HepG2 (cell line): ENCODE measurements around the gene ABCC3. TPM values are rescaled to one million over a fixed set of nuclear protein-coding genes. Genes with fewer than 3 reads are reported as not detected.
A peak's percentile ranks its signal among the peaks of the same experiment; 100 is the strongest.

Source experiments
- BRCA1 ChIP-seq: sonication (generic); formaldehyde crosslinking; IDR thresholded peaks from 2 replicates; pipeline ENCODE4 v1.4.0; 2020; ENCODE audit warnings: missing genetic modification reagents
- ELF4 ChIP-seq: sonication (generic); formaldehyde crosslinking; IDR thresholded peaks from 2 replicates; pipeline ENCODE4 v1.5.0; 2020; ENCODE audit warnings: missing genetic modification reagents, mild to moderate bottlenecking, moderate library complexity, borderline replicate concordance
- GATA4 ChIP-seq: sonication (generic); IDR thresholded peaks from 2 replicates; pipeline ENCODE4 v1.6.1; 2016; ENCODE audit warnings: antibody characterized with exemption, low read depth, borderline replicate concordance
- GTF3A ChIP-seq: sonication (generic); formaldehyde crosslinking; conservative IDR thresholded peaks from 2 replicates; pipeline ENCODE4 v1.4.0; 2020; ENCODE audit warnings: mild to moderate bottlenecking, missing genetic modification reagents
- HES4 ChIP-seq: sonication (generic); formaldehyde crosslinking; IDR thresholded peaks from 2 replicates; pipeline ENCODE4 v1.9.0; 2021; ENCODE audit warnings: mild to moderate bottlenecking, missing genetic modification reagents, borderline replicate concordance
- JUND ChIP-seq: sonication (generic); formaldehyde crosslinking; IDR thresholded peaks from 2 replicates; pipeline ENCODE4 v1.8.0; 2022; ENCODE audit warnings: mild to moderate bottlenecking, missing genetic modification reagents
- KDM5B ChIP-seq: sonication (generic); formaldehyde crosslinking; IDR thresholded peaks from 2 replicates; pipeline ENCODE4 v1.4.0; 2020; ENCODE audit warnings: missing genetic modification reagents, mild to moderate bottlenecking, borderline replicate concordance
- KLF13 ChIP-seq: sonication (generic); formaldehyde crosslinking; IDR thresholded peaks from 2 replicates; pipeline ENCODE4 v1.4.0; 2020; ENCODE audit warnings: mild to moderate bottlenecking, missing genetic modification reagents
- MEIS2 ChIP-seq: sonication (generic); formaldehyde crosslinking; IDR thresholded peaks from 2 replicates; pipeline ENCODE4 v1.9.0; 2021; ENCODE audit warnings: mild to moderate bottlenecking, missing genetic modification reagents
- NFIB ChIP-seq: sonication (generic); formaldehyde crosslinking; IDR thresholded peaks from 2 replicates; pipeline ENCODE4 v1.9.0; 2021; ENCODE audit warnings: missing genetic modification reagents, mild to moderate bottlenecking, borderline replicate concordance
- ZBTB3 ChIP-seq: sonication (generic); formaldehyde crosslinking; IDR thresholded peaks from 2 replicates; pipeline ENCODE4 v1.4.0; 2020; ENCODE audit warnings: low read depth, mild to moderate bottlenecking, moderate library complexity, missing genetic modification reagents, borderline replicate concordance
- ZC3H13 ChIP-seq: sonication (generic); formaldehyde crosslinking; IDR thresholded peaks from 2 replicates; pipeline ENCODE4 v1.8.1; 2023; ENCODE audit warnings: mild to moderate bottlenecking, missing genetic modification reagents, moderate library complexity
- ZC3H4 ChIP-seq: sonication (generic); formaldehyde crosslinking; IDR thresholded peaks from 2 replicates; pipeline ENCODE4 v1.4.0; 2020; ENCODE audit warnings: missing genetic modification reagents, borderline replicate concordance
- ZNF329 ChIP-seq: sonication (generic); formaldehyde crosslinking; IDR thresholded peaks from 2 replicates; pipeline ENCODE4 v1.9.0; 2021; ENCODE audit warnings: low read depth, mild to moderate bottlenecking, missing genetic modification reagents
- ZNF331 ChIP-seq: sonication (generic); formaldehyde crosslinking; IDR thresholded peaks from 2 replicates; pipeline ENCODE4 v1.4.0; 2020; ENCODE audit warnings: missing genetic modification reagents
- ZNF367 ChIP-seq: sonication (generic); formaldehyde crosslinking; IDR thresholded peaks from 2 replicates; pipeline ENCODE4 v1.4.0; 2020; ENCODE audit warnings: missing genetic modification reagents, borderline replicate concordance
- ZNF878 ChIP-seq: sonication (generic); formaldehyde crosslinking; IDR thresholded peaks from 2 replicates; pipeline ENCODE4 v1.8.1; 2023; ENCODE audit warnings: mild to moderate bottlenecking, missing genetic modification reagents, moderate library complexity
- polyA plus RNA-seq, 8 experiments: library from polyadenylated mRNA; depleted of rRNA in 3 of 8; stranded (reverse) in 7 of 8; unstranded in 1 of 8; fragments of >200 nt; fragmentation: Illumina TruSeq in 4 of 8; extraction: Trizol in 4 of 8; gene quantifications; 2 replicates each; pipeline versions ENCODE4 v1.2.1 to v1.2.3, GENCODE V29; 2011 to 2016; ENCODE audit warnings: low read depth in 4 of 8, missing spikeins in 1 of 8, mixed read lengths in 1 of 8; ENCODE audit not compliant: insufficient read depth in 1 of 8
- total RNA-seq, 5 experiments: library from RNA; depleted of rRNA; stranded (reverse); fragments of >200 nt; fragmentation: Illumina TruSeq; extraction: Trizol; gene quantifications; 2 replicates each; pipeline ENCODE4 v1.2.3, GENCODE V29; 2016; ENCODE audit warnings: low read depth in 1 of 5
- TF ChIP-seq, protein P1 (sequence below): sonication (generic); formaldehyde crosslinking; IDR thresholded peaks from 2 replicates; pipeline ENCODE4 v1.4.0; 2020; ENCODE audit warnings: mild to moderate bottlenecking, missing genetic modification reagents, borderline replicate concordance
- TF ChIP-seq, protein P2 (sequence below): sonication (generic); formaldehyde crosslinking; IDR thresholded peaks from 2 replicates; pipeline ENCODE4 v1.9.0; 2022; ENCODE audit warnings: missing genetic modification reagents, mild to moderate bottlenecking, borderline replicate concordance

ABCC3 gene
- total and polyA plus RNA-seq, 2 of the 13 experiments (the other 11 are each of a cell fraction or from before 2014, with no cell fraction given) = 25.2 to 50.7 TPM

DNA sequence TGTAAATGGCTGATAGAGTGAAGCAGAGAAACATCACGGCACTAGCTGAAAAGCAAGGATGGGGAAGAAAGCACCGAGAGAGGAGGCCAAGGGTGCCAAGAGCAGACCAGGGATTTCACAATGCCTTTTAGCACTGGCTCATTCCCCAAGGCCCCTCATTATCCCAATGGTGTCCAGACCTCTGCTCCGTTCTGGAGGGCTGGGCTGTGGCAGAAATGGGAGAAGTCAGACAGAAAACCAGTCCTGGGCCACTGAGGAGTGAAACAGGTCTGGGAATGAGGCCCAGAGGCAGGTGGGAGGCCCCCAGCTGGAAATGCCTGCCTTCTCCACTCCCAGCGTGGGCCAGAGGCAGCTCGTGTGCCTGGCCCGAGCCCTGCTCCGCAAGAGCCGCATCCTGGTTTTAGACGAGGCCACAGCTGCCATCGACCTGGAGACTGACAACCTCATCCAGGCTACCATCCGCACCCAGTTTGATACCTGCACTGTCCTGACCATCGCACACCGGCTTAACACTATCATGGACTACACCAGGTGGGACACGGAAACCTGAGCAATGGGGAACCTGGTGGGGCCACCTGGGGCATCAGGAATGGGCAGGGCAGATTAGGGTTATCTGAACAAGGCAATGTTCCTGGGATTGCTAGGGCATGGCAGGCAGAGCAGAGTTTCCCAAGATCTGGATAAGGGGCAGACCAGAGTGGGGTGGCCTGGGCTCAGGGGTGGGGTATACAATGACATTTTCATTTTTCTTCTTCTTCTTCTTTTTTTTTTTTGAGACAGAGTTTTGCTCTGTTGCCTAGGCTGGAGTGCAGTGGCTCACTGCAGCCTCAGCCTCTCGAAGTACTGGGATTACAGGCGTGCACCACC lies 52.8 kb downstream of the ABCC3 start (continued):
- TF ChIP-seq, protein P1, sequence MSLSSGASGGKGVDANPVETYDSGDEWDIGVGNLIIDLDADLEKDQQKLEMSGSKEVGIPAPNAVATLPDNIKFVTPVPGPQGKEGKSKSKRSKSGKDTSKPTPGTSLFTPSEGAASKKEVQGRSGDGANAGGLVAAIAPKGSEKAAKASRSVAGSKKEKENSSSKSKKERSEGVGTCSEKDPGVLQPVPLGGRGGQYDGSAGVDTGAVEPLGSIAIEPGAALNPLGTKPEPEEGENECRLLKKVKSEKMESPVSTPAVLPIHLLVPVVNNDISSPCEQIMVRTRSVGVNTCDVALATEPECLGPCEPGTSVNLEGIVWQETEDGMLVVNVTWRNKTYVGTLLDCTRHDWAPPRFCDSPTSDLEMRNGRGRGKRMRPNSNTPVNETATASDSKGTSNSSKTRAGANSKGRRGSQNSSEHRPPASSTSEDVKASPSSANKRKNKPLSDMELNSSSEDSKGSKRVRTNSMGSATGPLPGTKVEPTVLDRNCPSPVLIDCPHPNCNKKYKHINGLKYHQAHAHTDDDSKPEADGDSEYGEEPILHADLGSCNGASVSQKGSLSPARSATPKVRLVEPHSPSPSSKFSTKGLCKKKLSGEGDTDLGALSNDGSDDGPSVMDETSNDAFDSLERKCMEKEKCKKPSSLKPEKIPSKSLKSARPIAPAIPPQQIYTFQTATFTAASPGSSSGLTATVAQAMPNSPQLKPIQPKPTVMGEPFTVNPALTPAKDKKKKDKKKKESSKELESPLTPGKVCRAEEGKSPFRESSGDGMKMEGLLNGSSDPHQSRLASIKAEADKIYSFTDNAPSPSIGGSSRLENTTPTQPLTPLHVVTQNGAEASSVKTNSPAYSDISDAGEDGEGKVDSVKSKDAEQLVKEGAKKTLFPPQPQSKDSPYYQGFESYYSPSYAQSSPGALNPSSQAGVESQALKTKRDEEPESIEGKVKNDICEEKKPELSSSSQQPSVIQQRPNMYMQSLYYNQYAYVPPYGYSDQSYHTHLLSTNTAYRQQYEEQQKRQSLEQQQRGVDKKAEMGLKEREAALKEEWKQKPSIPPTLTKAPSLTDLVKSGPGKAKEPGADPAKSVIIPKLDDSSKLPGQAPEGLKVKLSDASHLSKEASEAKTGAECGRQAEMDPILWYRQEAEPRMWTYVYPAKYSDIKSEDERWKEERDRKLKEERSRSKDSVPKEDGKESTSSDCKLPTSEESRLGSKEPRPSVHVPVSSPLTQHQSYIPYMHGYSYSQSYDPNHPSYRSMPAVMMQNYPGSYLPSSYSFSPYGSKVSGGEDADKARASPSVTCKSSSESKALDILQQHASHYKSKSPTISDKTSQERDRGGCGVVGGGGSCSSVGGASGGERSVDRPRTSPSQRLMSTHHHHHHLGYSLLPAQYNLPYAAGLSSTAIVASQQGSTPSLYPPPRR (CRISPR knock-in tag) = no peak; the same call in none of the 2 replicates
- no peak for TF ChIP-seq ZNF329 (CRISPR knock-in tag)
- TF ChIP-seq GTF3A = no peak
- TF ChIP-seq KLF13 (CRISPR knock-in tag) = 0 out of 2 replicates have a peak, but pooled peaks have one; percentile 11
- TF ChIP-seq ELF4 = 0 out of 2 replicates have a peak, but pooled peaks have one; percentile 50
- TF ChIP-seq, protein P2, sequence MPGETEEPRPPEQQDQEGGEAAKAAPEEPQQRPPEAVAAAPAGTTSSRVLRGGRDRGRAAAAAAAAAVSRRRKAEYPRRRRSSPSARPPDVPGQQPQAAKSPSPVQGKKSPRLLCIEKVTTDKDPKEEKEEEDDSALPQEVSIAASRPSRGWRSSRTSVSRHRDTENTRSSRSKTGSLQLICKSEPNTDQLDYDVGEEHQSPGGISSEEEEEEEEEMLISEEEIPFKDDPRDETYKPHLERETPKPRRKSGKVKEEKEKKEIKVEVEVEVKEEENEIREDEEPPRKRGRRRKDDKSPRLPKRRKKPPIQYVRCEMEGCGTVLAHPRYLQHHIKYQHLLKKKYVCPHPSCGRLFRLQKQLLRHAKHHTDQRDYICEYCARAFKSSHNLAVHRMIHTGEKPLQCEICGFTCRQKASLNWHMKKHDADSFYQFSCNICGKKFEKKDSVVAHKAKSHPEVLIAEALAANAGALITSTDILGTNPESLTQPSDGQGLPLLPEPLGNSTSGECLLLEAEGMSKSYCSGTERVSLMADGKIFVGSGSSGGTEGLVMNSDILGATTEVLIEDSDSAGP = peak; percentile 48
- no peak for TF ChIP-seq MEIS2 (CRISPR knock-in tag)
- peak; percentile 44; the same call in 1 of the 2 replicates for TF ChIP-seq ZC3H13
- no peak for TF ChIP-seq HES4 (CRISPR knock-in tag)
- no peak for TF ChIP-seq KDM5B (CRISPR knock-in tag)
- TF ChIP-seq GATA4 = no peak
- TF ChIP-seq NFIB (CRISPR knock-in tag) = no peak
- TF ChIP-seq ZNF878 (CRISPR knock-in tag) = no peak
- TF ChIP-seq ZNF367 (CRISPR knock-in tag) = no peak
- no peak for TF ChIP-seq ZBTB3 (CRISPR knock-in tag)
- TF ChIP-seq BRCA1 (CRISPR knock-in tag) = no peak
- peak; percentile 99 for TF ChIP-seq ZC3H4 (CRISPR knock-in tag)
- no peak for TF ChIP-seq JUND
- TF ChIP-seq ZNF331 (CRISPR knock-in tag) = peak; percentile 72
